ENCODE results near the gene TBL2.

GRCh38 chr7:73596191-73597065, 18.0 kb upstream of the TBL2 start:
- TF ChIP-seq CTCF (IDR thresholded peaks at IDR 0.05; ENCODE audit: low read length) (no peak), EZH2phosphoT487 (IDR thresholded peaks at IDR 0.05; ENCODE audit: low read length) (no peak)

Measured in MM.1S (cell line).